GM21381 (cell line): ENCODE results near the gene UBE2L6.

Experiments used
- ATAC-seq: cut with Tn5 transposase; IDR thresholded peaks from one replicate; pipeline ENCODE4 v1.9.1; 2021; ENCODE audit warnings: mild to moderate bottlenecking, moderate library complexity; ENCODE audit not compliant: unreplicated experiment

Gene UBE2L6

DNA sequence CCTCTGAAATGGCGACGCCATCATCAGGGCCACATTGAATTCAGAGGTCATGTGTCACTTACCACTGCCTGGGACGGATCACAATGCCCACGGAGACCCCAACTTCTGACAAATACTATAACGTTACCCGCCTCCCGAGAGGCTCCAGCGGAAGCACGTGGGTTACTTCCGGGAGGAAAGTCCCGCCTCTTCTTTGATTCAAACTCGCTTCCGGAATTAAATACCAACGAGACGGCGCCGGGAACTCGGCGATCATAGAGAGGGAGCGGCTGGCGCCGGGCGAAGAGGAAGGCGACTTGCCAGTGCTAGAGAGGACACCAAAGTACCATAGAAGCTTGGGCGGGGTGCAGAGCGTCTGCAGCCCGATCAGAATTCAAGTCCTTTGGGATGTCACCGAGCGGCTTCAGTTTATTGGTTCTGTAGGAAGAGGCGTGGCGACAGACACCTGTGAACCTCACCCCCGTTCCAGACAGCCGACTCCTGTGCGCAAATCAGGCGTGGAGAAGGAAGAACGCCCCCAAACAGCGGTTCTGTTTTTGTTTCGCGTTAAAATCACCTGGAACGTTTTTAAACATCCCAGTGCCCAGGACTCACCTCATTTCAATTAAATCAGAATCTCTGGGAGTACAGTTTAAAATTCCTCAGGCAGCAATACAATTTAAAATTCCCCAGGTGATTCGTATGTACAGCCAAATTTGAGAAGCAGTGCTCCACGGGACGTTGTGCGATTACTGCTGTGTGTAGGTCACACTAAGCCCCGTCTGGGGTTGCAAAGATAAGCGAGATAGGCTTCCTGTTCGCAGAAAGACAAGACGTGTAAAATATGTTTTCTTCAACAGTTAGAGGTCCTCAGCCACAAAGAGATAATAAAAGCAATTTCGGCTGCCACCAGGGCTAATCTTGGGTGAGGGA lies 36.6 kb downstream of the UBE2L6 start, which contains the start of gene TIMM10:
TIMM10 (minus strand) TSS at position 159 of the 912 bp plus-strand sequence. CDS start 565 bp downstream, outside the sequence.
- peak; percentile 99 for ATAC-seq

DNA sequence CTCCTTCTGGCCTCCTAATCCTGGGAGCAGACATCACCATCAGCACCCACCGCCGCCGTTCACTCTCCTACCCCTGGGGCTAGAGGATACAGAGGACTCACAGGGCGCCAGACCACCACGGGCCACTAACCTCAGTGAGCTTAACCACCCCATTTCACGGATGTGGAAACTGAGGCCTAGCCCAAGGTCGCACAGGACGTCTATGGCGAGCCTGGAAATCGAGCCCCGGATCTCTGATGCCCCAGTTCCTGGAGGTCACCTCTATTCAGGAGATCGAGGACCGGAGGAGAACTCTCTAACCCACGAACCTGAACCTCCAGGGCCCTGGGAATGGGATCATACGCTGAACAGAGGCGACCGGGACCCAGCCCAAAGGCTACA lies 37.3 kb downstream of the UBE2L6 start:
- no peak for ATAC-seq

GRCh38 chr11:57529012-57529411 lies 38.5 kb downstream of the UBE2L6 start:
- no peak for ATAC-seq

DNA sequence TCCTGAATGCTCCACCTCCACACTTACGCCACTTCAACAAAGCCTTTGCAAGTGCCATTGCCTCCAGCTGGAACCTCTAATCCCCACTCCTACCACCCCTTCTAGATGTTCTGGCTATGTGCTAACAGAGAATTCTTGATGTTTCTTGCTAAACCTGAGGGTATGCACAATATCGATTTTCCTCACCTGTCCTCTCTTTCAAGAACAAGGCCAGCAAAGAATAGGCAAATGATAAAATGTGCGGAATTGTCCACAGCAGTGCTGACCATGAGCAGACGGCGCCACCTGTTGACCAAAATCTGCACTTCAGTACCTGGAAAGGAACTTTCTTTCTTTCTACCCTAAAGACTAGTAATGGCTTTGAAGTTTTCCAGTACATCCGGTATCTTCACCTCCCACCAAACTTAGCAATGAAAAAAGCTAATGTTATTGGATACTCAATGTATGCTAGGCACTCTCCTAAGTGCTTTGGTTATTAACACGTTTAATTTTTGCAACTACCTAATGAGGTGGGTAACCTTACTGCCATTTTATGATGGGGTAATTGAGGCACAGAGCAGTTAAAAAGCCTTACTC lies 40.3 kb downstream of the UBE2L6 start:
- no peak for ATAC-seq

GRCh38 chr11:57523419-57523818 lies 44.1 kb downstream of the UBE2L6 start:
- no peak for ATAC-seq

DNA sequence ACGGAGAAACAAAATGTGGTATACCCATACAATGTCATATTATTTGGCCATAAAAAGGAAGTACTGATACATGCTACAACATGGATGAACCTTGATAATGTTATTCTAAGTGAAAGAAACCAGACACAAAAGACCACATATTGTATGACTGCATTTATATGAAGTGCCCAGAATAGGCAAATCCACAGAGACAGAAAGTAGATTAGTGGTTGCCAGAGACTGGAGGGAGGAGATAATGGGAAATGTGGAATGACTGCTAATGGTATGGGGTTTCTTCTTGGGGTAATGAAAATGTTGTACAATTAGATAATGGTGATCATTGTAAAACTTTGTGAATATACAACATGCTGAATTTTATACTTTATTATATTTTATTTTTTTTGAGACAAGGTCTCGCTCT lies 46.4 kb downstream of the UBE2L6 start:
- no peak for ATAC-seq

GRCh38 chr11:57516061-57516443 lies 51.4 kb downstream of the UBE2L6 start:
- ATAC-seq = no peak

GRCh38 chr11:57515332-57516060 lies 52.0 kb downstream of the UBE2L6 start, which contains the start of gene SLC43A1:
Gene SLC43A1 (minus strand): TSS chr11:57515702. CDS start chr11:57514111, 1,591 bp downstream.
- ATAC-seq = peak; percentile 37

- ATAC-seq = peak; percentile 50
These were observed 52.7 kb downstream of the UBE2L6 start for GRCh38 chr11:57514538-57515331.

DNA sequence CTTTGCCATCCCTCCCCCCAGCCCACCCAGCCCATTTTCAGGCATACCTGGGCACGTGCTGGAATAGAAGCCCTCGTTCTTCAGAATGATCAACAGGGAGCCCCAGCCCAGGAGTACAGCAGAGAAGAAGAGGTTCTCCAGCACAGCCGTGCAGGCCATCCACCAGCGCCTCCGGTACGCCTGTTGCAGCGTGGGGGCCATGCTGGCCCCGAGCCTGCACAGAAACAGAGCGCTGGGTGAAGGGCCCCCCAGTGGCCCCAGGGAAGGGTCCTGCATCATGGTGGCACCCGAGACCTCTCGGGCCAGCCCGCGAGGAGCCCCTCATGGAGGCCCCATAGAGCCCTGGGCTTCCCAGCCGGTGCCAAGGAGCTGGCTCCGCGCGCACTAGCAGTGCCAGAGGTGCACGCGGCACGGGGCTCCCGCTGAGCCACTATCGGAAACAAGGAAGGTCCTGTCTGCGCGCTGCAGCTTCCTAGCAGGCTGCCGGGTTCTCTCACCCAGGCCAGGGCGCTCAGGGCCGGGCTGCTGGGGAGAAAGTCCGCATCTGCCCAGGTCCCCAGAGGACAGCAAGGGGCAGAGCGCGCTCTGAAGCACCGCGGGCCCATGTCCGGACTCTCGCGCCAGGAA lies 53.4 kb downstream of the UBE2L6 start:
- ATAC-seq = peak; percentile 31

- ATAC-seq = no peak
These were observed 54.0 kb downstream of the UBE2L6 start for GRCh38 chr11:57513452-57513795.

DNA sequence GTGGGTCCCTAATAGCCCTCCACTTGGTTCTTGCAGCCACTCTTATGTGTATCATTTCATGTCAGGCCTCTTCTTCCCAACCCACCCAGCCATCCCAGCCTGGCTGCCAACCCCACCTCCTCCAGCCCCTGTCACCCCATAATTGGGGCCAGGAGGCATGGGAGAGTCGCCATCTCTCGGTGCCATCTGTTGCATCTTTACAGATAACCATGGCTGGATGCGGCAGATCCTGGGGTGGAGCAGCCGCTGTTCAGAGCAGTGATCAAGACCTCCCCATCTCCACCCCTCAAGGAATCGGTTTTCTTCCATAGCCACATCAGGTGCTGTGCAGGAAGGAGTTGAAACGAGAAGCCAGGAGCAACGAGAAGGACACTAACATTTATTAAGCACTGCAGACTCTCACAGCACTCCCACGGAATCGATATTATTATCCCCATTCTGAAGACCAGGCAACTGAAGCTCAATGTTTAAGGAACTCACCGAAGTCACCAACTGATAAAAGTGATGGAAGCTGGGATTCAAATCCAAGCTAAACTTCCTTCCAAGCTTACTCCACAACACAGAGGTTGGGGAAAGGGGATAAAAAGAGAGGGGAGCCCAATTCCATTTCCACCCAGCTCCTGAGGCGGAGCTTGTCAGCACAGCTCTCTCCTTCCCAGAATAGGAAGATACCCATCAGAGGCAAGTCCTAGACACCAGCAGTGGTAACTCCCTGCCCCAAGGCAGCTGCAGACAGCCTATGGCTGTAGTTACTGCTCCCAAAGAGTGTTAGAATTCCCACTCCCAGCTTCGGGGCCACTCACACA lies 54.6 kb downstream of the UBE2L6 start:
- no peak for ATAC-seq

DNA sequence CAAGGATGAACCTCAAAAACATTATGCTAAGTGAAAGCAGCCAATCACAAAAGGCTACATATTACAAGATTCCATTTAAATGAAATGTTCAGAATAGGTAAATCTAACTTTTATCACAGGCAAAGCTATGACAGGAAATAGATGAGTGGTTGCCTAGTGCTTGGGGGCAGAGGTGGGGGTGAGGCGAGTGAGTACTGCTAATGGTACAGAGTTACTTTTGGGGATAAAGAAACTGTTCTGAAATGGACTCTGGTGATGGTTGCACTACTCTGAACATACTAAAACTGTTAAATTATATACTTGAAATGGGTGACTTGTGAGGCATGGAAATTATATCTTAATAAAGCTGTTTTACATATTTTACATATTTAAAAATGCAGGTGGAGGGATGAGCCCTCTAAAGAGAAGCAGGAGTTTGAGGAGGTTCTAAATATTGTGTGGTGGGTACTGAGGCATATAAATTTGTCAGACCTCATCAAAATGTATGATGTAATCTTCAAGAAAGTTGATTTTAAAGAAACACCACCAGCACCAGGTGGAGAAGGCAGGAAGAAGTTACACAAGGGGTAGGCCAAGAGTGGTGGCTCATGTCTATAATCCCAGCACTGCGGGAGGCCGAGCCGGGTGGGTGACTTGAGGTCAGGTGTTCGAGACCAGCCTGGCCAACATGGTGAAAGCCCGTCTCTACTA lies 55.6 kb downstream of the UBE2L6 start:
- ATAC-seq = no peak

DNA sequence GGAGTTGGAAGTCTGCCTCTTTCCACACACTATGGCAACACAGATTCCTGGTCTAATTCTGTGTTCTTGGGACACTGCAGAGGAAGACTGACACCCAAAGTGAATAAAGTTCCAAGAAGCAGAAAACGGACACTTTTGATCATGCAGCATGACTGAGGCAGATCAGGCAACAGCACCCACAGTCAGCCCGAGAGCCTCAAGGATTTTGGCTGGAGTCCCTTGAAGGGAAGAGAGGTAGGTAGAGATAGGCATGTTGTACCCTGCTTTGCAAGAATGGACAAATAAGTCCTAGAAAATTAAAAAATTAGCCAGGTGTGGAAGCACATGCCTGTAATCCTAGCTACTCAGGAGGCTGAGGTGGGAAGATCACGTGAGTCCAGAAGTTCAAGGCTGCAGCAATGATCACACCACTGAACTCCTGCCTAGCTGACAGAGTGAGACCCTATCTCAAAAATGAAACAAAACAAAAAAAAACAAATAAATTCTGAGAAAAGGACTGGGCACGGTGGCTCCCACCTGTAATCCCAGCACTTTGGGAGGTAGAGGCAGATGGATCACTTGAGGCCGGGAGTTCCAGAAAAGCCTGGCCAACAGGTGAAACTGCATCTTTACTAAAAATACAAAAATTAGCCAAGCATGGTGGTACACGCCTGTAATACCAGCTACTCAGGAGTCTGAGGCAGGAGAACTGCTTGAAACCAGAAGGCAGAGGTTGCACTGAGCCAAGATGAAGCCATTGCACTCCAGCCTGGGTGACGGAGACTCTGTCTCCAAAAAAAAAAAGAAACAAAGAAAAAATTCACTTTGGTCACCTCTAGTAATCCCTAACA lies 58.9 kb downstream of the UBE2L6 start:
- no peak for ATAC-seq

DNA sequence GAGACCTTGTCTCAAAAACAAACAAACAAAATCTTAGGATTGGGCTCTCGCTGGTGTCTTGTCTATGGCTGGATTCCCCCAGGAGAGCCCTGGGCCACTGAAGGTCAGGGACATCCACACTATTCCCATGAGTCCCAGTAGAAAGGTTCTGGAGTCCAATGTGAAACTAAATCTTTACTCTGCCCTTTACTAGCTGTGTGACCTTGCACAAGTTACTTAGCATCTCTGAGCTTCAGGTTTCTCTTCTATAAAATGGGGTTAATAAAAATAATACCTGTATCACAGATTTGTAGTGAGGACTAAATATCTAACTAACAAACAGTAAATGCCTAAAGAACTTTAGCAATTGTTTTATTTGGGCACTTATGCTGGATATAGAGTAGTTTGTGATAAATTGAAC lies 61.0 kb downstream of the UBE2L6 start:
- ATAC-seq = no peak

DNA sequence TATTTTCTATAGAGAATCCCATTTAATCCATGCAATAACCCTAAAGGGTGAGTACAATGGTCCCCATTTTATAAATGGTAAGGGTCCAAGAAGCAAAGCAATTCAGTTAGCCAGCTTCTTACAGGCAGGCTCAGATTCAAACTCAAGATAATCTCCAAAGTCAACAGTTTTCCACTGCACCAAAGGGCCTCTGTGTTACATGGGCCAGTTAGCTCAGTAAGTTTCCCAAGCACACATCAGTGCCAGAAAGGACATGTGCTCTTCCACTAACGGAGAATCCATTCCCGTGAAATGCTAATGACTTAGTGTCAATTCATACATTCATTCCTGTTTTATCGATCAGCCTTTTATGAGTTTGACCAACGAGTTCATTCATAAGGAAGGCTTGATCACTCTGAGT lies 63.0 kb downstream of the UBE2L6 start:
- ATAC-seq = no peak

DNA sequence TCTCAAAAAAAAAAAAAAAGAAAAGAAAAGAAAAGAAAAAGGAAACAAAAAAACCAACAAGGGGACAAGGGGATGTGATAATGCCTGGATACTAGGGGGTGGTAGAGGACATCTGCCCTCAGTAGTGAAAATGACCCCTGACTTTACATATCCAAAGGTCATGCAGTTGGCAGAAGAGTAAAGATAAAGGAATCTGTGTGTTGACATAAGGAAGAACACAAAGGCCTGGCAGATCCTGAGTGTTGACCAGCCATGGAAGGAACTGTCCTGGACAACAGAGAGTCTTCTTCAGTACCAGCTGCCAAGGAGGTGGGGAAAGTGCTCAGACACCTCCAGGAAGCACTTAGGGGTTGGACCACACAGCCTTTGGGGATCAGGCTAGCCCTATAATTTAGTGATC lies 64.6 kb downstream of the UBE2L6 start:
- no peak for ATAC-seq

DNA sequence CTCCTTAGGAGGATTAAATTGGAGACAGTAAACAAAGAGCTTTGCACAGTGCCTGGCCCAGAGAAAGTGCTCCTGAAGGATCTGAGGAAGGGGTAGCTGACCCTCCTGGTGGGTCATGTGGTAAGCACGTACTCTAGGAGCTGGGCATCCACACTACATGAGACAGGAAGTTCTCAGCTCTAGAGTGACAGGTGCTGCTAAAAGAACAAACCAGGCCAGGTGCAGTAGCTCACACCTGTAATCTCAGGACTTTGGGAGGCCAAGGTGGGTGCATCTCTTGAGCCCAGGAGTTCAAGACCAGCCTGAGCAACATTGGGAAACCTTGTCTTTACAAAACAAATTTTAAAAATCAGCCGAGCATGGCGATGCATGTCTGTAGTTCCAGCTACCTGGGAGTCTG lies 65.1 kb downstream of the UBE2L6 start:
- ATAC-seq = no peak
